Non-pigmented ciliary epithelial cell (primary cell): ENCODE measurements around the gene MATN3.

ENCODE experiments used
- DNase-seq: peaks from one replicate; pipeline ENCODE4 v3.0.0-alpha.2; 2010; ENCODE audit warnings: low read depth

The MATN3 gene

DNA sequence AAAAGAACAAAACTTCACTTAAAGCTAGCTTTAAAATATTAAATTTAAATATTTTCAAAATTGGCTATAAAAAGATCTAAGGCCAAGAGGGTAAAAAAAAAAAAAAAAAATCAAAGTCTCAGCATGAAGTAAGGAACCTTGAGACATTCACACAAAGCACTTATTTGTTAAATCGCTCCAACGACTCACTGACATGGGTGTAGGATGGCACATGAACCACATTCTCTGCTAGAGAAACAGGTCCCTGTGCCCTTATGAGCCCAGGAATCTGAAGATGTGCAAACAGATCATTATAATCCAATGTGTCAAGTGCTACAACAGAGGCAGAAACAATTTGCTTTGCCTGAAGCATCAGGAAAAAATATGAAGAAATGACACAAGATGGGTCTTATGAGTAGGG lies 25.2 kb upstream of the MATN3 start:
- no peak for DNase-seq

DNA sequence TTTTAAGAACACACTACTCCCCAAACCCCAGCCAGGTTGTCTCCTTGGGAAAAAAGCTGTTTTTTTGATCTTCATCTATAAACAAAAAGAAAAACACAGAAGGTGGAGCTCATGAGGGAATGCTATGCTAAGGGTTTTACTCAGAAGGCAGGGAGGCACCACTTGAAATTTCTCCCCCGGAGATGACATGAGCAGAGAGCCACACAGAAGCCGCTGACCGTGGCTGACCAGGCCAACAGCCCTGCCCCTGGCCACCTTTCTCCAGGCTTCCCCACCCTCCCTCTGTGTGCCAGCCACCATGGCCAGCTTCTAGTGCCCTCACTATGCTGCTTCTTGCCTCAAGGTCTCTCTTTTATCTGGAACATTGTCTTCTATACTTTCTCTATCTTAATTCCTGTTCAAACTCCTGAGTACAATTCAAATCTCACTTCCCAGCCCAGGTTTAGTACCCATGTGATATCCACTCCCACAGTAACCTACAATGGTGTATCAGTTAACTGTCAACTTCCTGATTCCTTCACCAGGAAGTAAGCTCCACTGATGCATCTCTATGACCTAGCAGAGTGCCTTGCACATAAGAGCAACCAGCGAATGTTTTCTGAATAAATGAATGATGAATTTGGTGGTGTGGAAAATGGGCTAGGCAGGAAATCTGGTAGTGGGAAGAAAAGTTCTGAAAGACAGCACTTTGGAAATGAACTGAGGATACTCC lies 23.6 kb upstream of the MATN3 start:
- DNase-seq = no peak

DNA sequence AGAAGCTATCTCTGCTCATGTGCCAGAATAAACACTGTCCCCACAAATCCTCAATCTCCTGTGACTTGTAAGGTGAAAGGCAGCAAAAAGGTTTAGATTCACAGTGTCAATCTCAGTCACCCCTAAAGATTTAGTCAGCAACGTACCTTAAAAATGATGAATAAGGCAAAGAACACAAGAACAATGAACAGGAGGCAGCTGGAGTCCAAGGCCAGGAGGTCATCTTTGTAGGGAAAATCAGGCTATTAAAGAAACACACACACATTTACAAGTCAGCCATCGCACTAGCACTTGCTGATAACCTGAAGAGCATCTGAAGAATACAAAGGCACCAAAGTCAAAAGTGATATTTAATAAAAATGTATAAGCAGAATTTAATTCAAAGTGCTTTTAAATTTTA lies 22.4 kb upstream of the MATN3 start:
- no peak for DNase-seq

DNA sequence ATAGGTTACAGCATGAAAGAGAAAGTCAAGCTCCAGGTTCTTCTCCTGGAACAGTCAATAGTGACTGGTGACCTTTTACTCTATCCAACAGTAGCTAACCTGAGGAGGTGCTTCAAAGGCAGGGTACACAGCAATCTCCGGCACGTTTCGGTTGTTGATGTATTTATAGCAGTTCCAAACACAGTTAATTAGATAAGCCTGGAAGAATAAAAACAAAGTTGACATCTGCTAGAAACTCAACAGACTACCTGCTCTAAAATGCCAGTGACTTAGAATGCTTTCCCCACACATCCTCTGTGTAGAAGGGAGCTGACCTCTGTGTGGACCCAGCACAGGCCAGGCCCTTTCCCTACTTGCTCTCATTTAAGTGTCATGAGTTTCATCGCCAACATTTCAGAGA lies 21.8 kb upstream of the MATN3 start:
- DNase-seq = no peak

DNA sequence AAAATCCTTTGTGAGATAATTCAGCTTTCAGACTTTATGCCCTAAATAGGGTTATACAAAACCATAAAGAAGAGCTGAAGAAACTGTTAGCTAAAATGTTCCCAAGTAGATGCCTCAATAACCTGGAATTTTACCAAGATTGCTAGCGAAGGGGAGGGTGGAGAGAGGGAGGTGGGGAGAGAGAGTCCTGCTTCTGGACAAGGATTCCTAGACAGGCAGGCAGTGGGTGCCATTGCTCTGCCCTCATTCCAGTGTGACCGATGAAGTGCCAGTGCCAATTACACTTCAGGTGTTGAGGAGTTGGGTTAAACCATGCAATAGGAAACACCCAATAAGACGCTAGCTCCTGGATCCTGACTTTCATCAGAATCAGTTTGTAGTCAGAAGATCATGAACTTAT lies 20.9 kb upstream of the MATN3 start:
- no peak for DNase-seq

DNA sequence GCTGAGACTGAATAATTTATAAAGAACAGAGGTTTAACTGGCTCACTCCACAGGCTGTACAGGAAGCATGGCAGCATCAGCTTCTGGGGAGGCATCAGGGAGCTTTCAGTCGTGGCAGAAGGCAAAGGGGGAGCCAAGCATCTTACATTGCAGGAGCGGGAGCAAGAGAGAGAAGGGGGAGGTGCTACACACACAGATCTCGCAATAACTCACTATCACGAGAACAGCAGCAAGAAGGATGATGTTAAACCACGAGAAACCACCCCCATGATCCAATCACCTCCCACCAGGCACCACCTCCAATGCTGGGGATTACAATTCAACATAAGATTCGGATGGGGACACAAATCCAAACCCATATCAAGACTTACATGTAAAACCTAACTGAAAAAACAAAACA lies 17.8 kb upstream of the MATN3 start:
- DNase-seq = no peak

DNA sequence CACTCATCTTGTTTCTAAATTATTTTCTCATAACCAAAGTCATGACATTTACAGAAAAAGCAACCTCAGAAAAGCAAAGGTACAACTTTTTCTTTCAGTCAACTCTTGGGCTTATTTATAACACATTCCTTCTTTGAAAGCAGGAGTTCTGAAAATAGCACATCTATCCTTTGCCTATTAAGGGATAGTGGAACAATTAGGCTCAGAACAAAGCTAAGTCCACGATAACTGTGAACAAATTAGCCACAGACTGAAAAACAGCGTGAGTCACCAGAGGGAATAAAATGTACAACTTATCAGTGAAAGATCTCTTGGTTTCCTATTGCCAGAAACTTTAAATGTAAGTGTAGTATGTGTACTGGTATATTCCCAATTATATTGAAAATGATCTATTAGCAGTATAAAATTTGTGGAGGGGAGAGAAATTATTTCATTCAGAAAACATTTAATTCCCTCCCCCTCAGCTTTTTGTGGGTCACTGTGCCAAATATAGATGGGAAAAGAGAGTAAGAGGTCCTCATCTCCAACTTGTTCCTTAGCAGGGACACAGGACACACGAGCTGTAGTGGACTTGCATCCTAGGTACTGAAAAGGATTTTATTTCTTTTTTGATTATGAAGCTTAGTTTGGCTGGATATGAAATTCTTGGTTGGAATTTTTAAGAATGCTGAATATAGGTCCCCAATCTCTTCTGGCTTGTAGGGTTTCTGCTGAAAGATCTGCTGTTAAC lies 15.4 kb upstream of the MATN3 start:
- DNase-seq = no peak

DNA sequence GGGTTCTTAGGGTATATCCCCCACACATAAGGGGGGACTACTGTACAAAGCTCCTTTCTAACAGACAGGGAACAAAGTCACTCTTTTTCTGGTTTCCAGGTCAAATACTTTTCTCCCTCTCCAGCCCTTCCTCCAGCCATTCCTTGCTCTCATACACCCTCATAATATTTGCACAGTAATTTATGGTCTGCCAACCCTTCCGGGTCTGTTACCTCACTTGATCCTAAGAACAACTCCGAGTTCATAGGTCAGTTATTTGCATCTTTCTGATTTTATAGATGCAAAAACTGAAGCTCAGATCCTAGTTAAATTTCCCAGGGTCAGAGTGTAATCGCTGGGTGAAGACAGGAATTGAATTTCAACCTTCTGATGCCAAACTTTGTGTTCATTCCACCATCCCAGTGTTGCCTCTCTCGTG lies 14.8 kb upstream of the MATN3 start:
- DNase-seq = no peak

DNA sequence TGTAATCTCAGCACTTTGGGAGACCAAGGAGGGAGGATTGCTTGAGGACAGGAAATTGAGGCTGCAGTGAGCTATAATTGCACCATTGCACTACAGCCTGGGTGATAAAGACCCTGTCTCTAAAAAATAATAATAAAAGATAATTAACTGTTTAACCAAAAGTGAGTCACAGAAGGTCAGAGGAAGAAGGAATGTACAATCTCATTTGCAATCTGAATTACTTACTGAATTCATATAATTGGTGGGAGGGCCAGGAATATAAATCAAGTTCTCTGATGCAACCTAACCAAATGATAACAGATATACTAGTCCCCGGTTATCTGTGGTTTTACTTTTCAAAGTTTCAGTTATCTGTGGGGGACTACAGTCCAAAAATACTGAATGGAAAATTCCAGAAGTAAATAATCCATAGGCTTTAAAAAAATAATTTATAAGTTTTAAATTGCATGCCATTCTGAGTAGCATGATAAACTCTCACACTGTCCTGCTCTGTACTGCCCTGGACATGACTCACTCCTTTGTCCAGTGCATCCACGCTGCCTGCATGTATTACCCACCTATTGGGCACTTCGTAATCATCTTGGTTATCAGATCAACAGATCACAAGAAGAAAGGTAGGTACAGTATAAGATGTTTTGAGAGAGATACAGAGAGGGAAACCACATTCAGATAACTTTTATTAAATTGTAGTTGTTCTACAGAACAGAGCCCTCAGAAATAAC lies 12.8 kb upstream of the MATN3 start:
- DNase-seq = no peak

DNA sequence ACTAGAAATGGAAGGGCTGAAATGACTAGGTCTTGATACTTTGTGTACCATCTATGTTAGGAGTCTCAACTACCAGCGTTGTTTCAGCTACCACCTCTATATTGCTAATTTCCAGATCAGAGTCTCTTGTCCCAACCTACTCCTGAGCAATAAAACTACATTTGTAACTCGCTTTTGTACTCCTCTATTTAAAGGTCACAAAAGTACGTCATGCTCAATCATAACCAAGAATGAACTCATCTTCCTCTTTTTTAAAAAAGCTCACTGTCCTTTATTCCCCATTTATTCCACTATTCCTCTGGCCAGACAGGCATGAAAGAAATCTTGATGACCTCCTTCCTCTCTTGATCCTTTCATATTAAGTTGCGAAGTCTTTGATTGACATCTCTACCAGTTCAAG lies 11.2 kb upstream of the MATN3 start:
- no peak for DNase-seq

DNA sequence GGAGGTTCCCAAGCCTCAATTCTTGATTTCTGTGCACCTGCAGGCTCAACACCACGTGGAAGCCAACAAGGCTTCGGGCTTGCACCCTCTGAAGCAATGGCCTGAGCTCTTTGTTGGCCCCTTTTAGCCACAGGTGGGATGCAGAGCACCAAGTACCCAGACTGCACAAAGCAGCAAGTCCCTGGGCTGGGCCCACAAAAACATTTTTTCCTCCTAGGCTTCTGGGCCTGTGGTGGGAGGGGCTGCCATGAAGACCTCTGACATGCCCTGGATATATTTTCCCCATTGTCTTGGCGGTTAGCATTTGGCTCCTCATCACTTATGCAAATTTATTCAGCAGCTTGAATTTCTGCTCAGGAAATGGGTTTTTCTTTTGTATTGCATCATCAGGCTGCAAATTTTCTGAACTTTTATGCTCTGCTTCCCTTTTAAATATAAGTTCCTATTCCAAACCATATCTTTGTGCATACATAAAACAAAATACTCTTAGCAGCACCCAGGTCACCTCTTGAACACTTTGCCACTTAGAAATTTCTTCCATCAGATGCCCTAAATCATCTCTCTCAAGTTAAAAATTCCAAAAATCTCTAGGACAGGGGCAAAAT lies 9.0 kb upstream of the MATN3 start:
- DNase-seq = no peak

DNA sequence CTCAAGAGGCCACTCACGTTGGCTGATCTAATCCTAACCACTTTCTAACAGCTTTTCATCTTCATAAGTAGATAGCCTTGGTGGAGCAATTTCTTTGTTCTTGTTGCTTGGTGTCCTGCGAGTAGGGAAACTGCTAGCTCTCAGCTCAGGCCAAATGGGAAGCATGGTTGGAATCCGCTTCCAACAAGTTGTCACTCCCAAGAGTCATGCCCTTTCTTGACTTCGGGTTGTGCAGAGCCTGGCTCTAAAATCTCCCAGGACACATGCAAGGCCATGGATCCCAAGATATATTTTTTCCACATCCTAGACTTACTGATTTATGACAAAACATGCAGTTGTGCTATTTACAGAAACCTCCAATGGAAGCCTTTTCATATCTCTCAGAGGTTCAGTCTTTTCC lies 7.3 kb upstream of the MATN3 start:
- no peak for DNase-seq

DNA sequence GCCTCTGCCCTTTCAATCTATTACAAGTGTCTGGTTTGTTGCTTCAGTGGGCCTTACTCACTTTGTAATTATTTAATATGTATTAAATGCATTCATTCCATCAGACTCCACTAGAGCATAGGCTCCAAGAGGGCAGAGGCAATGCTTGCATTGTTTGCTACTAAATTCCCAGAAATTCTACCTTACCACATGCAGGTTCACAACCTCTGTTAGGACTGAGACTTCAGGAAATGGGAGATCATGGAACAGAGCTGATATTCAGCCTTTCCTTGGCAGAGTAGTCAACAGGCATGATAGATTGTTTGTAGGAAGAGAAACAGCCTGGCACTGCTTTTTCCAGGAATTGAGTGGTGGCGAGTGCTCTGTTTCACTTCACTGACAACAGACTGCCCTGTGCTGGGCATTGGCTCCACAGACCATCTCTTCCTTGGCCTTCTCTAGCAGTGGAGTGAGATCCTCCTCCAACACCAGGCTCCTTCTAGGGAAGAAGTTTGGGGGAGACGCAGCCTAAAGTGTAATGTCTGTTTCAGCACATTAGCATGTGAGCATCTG lies 6.2 kb upstream of the MATN3 start:
- DNase-seq = no peak

DNA sequence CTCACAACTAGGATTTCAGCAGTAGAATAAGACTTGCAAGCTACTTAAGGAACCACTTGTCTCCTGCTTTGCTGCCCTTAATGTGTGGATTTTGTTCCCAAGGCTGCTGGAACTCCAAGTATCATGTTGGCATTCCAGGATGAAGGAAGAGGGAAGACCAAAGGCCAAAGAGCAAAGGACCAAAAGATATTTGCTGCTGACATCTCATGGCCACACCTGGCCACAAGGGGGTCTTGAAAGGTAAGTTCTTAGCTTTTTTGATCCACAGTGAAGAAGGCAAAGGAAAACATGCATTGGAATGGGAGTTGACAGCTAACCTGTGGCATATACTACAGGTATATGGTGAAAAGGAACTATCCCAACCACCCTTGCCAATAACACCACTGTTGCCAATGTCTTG lies 3.9 kb upstream of the MATN3 start:
- no peak for DNase-seq

DNA sequence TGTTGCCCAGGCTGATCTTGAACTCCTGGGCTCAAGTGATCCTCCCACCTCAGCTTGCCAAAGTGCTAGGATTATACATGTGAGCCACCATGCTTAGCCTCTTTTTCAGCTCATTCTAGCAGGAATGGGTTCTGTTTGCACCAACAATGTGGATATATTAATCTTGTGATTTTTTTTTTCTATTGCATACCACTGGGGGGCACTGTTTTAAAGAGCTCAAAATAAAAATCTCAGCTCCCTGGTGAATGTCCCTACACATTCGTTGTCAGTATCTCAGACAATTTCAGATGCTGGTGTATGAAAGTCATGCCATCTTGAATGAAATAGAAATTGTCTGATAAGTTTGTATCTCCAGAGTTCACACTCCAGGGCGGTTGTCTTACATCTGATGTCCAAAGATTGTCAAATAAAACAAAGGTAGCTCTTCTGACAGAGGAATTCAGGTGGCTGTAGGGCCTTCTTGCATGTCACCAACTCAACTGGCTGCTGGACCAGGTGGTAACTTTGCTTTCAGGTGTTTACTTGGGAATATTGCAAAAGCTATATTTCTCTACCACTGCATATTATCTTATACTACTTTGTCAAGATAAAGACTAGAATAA lies 3.1 kb upstream of the MATN3 start:
- DNase-seq = no peak

DNA sequence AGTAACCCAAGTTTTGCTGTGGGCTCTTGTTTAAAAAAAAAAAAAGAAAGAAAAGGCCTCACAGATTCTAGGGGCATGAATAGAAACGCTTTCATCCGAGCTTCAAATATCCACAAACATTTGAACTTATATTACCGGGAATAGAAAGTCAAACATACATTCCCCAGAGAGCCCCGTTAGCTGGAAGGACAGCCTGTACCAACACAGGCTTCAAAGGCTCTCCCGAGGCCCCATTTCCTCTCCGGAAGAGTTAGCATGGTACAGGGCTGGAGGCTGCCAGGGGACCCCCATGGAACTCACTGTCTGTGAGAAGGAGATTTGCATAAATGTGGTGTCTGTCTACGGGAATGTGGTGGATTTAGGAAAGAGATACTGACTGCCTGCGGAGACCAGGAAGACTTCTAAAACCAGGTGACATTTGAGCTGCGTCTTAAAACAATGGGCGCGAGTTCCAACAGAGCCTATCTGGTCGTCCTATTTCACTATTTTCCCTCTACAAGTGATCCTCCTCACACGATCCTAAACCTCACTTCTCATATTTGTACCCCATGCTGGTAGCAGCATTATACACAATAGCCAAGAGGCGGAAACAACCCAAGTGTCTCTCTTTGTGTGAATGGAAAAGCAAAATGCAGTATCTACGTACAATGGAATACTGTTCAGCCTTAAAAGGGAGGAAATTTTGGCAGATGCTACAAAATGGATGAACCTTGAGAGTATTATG lies 820 bp upstream of the MATN3 start:
- DNase-seq = no peak

DNA sequence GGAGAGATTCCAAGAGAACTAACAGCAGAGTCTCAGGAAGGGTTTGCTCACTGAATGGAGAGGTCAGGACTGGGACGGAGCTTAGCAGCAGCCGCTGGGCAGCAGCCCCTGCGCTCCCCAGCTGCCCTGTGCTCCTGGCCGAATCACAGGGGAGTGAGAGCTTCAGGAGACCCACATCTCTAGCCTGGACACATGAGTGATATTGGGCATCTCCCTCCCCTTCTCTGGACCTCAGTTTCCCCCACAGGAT lies 511 bp downstream of the MATN3 start:
- no peak for DNase-seq

DNA sequence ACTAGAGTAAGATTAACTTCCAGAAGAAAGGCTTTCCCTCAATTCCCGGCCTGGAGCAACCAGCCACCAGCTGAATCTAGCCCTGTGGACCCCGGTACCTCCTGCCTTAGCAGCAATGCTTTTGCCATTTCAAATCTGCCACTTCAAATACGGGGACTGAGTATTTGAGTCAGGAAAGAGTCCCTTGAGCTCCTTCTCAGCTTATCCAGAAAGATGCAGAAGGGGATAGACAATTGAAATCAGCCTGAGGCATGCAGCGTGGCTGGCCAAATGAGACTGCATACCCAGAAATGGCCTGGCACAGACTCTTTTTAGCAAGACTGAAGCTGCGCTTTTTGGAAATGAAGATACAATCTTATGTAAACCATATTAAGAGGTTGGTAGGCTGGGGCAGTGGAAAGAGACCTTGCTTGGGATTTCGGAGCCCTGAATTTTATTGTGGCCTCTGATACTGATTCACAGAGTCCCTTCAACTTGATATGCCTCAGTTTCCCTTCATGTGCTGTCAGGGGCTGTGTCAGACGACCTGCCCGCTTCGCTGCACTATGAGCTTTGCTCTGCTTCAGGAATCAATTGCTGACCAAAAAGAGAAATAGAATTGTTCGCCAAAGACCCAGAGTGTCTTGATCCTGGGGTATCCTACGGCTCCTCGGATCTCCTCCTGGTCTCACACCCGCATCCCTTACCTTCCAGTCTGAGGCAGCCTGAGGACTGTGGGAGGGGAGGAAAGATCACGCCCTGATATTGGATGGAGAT lies 1.0 kb downstream of the MATN3 start:
- DNase-seq = no peak

DNA sequence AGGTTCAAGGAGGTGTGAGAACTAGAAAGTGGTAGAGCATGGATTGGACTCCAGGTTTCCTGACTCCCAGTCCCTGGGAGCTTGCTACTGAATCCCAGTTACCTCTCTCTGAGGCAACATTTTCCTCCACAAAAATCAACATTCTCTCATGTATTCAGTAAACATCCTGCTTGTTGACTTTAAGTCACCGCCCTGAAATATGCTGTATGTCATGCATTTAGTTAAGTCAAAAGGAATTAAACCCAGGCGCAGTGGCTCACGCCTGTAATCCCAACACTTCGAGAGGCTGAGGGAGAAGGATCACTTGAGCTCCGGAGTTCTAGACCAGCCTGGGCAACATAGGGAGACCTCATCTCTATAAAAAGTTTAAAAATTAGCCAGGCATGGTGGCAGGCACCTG lies 3.8 kb downstream of the MATN3 start:
- DNase-seq = no peak

DNA sequence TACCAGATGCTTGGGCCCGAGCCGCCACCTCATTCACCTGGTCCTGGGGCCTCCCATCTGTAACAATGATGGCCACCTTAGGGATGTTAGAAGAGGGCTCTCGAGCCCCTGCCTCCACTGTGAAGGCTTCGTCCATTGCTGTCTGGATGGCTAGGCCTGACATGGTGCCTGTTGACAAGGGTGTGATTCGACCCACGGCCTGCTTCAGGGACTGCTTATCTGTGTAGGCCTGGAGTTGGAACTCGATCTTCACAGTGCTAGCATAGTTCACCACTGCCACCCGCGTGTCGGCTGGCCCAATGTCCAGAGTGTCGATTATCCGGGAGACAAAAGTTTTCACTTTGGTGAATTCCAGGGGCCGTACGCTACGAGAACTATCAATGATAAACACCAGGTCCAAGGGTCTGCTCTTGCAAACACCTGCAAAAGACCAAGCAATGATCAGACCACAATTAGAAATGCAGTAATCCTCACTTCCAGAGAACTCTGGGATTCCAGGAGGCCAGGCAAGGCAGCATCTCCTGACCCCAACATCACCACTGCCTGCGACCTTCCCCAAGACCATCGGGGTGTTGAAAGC lies 6.5 kb downstream of the MATN3 start:
- DNase-seq = no peak
